Epithelial cell of proximal tubule (primary cell): ENCODE results near the gene PTOV1. TPM values are rescaled to one million over a fixed set of nuclear protein-coding genes. Genes with fewer than 3 reads are reported as not detected.
"Not testable (repeated sequence)": the region's sequence is repeated elsewhere in the genome, so short reads cannot be mapped to it uniquely, and the experiment has no call there.

ENCODE experiments used
- DNase-seq: peaks from one replicate; pipeline ENCODE4 v3.0.0-alpha.2; 2011; ENCODE audit warnings: low read depth
- H3K4me3 ChIP-seq: 2 replicates; pipeline ENCODE4 v1.5.1; 2011; ENCODE audit warnings: low read depth, mild to moderate bottlenecking, low read length
- total RNA-seq: library from RNA; depleted of rRNA; stranded (reverse); fragments of >200 nt; gene quantifications from 2 replicates; pipeline ENCODE4 v1.2.3, GENCODE V29; 2015
- TF ChIP-seq, protein P1 (sequence below): conservative IDR thresholded peaks from 2 replicates; pipeline ENCODE4 v1.5.1; 2012; ENCODE audit warnings: low read depth, mild to moderate bottlenecking, low read length

PTOV1 gene
- total RNA-seq, 1 donor from 2014 or later = 121 TPM

- H3K4me3 ChIP-seq = peak overlapping the region; percentile 100
- DNase-seq = no peak
- TF ChIP-seq, protein P1, sequence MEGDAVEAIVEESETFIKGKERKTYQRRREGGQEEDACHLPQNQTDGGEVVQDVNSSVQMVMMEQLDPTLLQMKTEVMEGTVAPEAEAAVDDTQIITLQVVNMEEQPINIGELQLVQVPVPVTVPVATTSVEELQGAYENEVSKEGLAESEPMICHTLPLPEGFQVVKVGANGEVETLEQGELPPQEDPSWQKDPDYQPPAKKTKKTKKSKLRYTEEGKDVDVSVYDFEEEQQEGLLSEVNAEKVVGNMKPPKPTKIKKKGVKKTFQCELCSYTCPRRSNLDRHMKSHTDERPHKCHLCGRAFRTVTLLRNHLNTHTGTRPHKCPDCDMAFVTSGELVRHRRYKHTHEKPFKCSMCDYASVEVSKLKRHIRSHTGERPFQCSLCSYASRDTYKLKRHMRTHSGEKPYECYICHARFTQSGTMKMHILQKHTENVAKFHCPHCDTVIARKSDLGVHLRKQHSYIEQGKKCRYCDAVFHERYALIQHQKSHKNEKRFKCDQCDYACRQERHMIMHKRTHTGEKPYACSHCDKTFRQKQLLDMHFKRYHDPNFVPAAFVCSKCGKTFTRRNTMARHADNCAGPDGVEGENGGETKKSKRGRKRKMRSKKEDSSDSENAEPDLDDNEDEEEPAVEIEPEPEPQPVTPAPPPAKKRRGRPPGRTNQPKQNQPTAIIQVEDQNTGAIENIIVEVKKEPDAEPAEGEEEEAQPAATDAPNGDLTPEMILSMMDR = no peak
Observed at GRCh38 chr19:49818649-49819370, 32.1 kb upstream of the PTOV1 start.

- H3K4me3 ChIP-seq = peak overlapping the region; percentile 100
- not testable (repeated sequence) for DNase-seq
Observed at GRCh38 chr19:49819452-49820115, 31.4 kb upstream of the PTOV1 start.

DNA sequence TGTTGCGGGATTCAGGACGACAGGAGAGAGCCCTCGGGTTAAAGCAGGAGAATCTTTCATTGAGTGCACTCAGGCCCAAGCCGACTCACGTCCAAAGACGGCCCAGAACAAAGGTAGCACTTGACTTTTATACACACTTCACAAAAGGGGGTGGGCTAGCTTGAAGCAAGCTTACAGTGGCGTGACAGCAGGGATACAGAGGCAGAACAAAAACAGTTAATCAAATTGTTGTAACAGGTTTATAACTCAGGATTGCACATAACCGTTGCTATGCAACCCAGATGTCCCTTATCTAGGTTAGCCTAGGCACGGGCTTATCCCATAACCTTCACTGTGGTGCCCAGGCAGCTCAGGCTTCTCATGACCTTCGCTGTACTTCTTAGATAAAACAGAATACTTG, 30.8 kb upstream of the PTOV1 start:
- no peak overlapping the region for H3K4me3 ChIP-seq
- TF ChIP-seq, protein P1 = no peak
- no peak for DNase-seq

DNA sequence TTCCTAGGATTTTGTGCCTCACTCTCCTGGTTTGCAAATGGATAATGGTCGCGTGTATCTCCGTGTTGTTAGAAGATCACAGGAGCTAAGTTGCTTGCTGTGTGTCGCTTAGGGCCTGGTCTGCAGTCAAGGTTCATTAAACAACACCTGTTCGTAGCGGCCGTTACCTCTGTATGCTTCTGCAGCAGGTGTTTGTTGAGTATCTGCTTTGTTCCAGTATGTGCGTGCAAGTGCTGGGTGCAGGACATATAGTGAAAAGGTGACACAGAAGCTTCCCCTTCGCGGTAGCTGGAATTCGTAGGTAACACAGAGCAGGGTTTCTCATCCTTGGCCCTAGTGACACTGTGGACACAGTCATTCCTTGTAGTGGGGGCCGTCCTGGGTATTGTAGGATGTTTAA, 27.5 kb upstream of the PTOV1 start:
- no peak overlapping the region for H3K4me3 ChIP-seq
- no peak for DNase-seq
- TF ChIP-seq, protein P1 = no peak

GRCh38 chr19:49824662-49825061, 26.3 kb upstream of the PTOV1 start:
- H3K4me3 ChIP-seq = no peak overlapping the region
- DNase-seq = no peak
- TF ChIP-seq, protein P1 = no peak

- no peak for DNase-seq
- H3K4me3 ChIP-seq = no peak overlapping the region
- TF ChIP-seq, protein P1 = no peak
Observed at GRCh38 chr19:49827034-49827433, 23.9 kb upstream of the PTOV1 start.

GRCh38 chr19:49829200-49829599, 21.8 kb upstream of the PTOV1 start:
- TF ChIP-seq, protein P1 = no peak
- DNase-seq = no peak
- no peak overlapping the region for H3K4me3 ChIP-seq
